ENCODE data around the gene HMGXB4. TPM values are rescaled to one million over a fixed set of nuclear protein-coding genes. Genes with fewer than 3 reads are reported as not detected.

The HMGXB4 gene
- total RNA-seq, 3 donors from 2014 or later, result 18.1 to 21.7 (median 21.6) TPM

- H3K36me3 ChIP-seq (ENCODE audit: low read depth), result no peaks in the 10 kb centered on the region
- ATAC-seq (no peak), DNase-seq (no peak)
- H3K9me3 ChIP-seq, result no peaks in the 10 kb centered on the region
- intact Hi-C loops (cut with DNase I, micrococcal nuclease), result no loop called here
- no peaks in the 10 kb centered on the region for H3K4me1 ChIP-seq (ENCODE audit: low read depth)
- TF ChIP-seq, protein P1, sequence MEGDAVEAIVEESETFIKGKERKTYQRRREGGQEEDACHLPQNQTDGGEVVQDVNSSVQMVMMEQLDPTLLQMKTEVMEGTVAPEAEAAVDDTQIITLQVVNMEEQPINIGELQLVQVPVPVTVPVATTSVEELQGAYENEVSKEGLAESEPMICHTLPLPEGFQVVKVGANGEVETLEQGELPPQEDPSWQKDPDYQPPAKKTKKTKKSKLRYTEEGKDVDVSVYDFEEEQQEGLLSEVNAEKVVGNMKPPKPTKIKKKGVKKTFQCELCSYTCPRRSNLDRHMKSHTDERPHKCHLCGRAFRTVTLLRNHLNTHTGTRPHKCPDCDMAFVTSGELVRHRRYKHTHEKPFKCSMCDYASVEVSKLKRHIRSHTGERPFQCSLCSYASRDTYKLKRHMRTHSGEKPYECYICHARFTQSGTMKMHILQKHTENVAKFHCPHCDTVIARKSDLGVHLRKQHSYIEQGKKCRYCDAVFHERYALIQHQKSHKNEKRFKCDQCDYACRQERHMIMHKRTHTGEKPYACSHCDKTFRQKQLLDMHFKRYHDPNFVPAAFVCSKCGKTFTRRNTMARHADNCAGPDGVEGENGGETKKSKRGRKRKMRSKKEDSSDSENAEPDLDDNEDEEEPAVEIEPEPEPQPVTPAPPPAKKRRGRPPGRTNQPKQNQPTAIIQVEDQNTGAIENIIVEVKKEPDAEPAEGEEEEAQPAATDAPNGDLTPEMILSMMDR (IDR thresholded peaks at IDR 0.05), result no peak
- no peak overlapping the region for H3K4me3 ChIP-seq
Observed at GRCh38 chr22:35220221-35220620, 37.1 kb upstream of the HMGXB4 start.

GRCh38 chr22:35225010-35225409, 32.3 kb upstream of the HMGXB4 start:
- H3K9me3 ChIP-seq, result no peaks in the 10 kb centered on the region
- H3K4me1 ChIP-seq (ENCODE audit: low read depth), result no peaks in the 10 kb centered on the region
- DNase-seq (no peak), ATAC-seq (no peak)
- H3K36me3 ChIP-seq (ENCODE audit: low read depth), result no peaks in the 10 kb centered on the region
- no peak overlapping the region for H3K4me3 ChIP-seq
- intact Hi-C loops (cut with DNase I, micrococcal nuclease), result no loop called here
- TF ChIP-seq, protein P1 (IDR thresholded peaks at IDR 0.05), result no peak

DNA sequence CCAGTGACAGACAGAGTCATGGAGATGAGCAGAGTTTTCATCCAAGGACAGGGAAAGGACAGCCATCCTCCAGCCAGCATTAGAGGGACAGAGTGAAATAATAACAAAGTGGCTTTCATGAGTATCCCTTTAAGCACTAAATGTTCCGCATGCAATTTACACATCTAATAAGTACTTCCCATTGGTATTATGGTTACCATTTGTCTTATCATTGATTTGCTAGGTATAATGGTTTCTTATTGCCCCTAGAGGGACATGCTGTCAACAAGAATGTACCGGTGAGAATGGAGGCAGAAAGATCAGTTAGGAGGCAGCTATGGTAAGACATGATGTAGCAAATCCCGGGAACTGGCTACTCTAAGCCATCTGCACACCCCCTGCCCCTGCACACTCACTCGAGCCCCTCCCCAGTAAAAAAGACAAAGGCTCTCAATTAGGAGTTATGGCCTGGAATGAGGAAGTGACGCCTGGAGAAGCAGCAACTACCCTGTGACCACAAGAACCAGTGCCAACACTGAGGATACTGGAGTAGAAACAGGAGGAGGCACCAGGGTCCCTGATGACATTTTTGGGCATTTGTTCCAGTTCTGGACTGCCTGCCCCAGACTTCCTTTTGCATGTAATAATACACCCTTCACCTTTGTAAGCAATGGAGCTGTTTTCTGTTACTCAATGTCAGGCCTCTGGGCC, 30.2 kb upstream of the HMGXB4 start:
- H3K4me1 ChIP-seq (ENCODE audit: low read depth), result peaks cover 6% of the 10 kb centered on the region
- TF ChIP-seq, protein P1 (IDR thresholded peaks at IDR 0.05), result no peak
- no peak overlapping the region for H3K4me3 ChIP-seq
- no peaks in the 10 kb centered on the region for H3K9me3 ChIP-seq
- intact Hi-C loops (cut with DNase I, micrococcal nuclease), result no loop called here
- no peak for DNase-seq
- ATAC-seq, result no peak
- H3K36me3 ChIP-seq (ENCODE audit: low read depth), result no peaks in the 10 kb centered on the region

- Histone ChIP-seq H3K4me1 (ENCODE audit: low read depth) (peaks cover 6% of the 10 kb centered on the region), H3K4me3 (no peak overlapping the region), H3K36me3 (ENCODE audit: low read depth) (no peaks in the 10 kb centered on the region), H3K9me3 (no peaks in the 10 kb centered on the region)
- no peak for DNase-seq
- TF ChIP-seq, protein P1 (IDR thresholded peaks at IDR 0.05), result no peak
- no peak for ATAC-seq
- intact Hi-C loops (cut with DNase I, micrococcal nuclease), result no loop called here
Observed at GRCh38 chr22:35229865-35230264, 27.4 kb upstream of the HMGXB4 start.

DNA sequence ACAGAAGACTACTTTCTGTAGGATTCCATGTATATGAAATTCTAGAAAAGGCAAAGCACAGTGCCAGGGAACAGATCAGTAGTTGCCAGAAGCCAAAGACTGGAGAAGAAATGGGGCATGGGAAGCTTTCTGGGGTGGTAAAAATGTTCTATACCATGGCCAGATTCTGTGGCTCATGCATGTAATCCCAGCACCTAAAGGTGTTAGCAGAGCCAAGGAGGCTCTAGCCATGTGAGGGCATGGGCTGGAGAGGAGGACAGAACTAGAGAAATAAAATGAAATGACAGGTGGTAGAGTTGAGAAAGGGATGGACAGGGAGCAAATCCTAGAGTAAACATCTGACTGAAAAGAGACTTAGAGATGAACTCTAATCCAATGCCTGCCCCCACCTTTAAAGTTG, 26.9 kb upstream of the HMGXB4 start:
- TF ChIP-seq, protein P1 (IDR thresholded peaks at IDR 0.05), result no peak
- no peak for ATAC-seq
- no peaks in the 10 kb centered on the region for H3K36me3 ChIP-seq (ENCODE audit: low read depth)
- H3K9me3 ChIP-seq, result no peaks in the 10 kb centered on the region
- intact Hi-C loops (cut with DNase I, micrococcal nuclease), result no loop called here
- no peak for DNase-seq
- H3K4me3 ChIP-seq, result no peak overlapping the region
- peaks cover 6% of the 10 kb centered on the region for H3K4me1 ChIP-seq (ENCODE audit: low read depth)
